K562 (cell line): Measurements from ENCODE around the gene LRRK1. TPM values are rescaled to one million over a fixed set of nuclear protein-coding genes. Genes with fewer than 3 reads are reported as not detected.

ENCODE experiments used
- ATAC-seq: fragments of 200-7000 bp; cut with Tn5 transposase; 3 replicates; pipeline ENCODE4 v1.9.1; 2020; ENCODE audit warnings: moderate library complexity
- BruUV-seq: library from RNA; stranded (reverse); fragments of 400-500 nt; replicated peaks from 2 replicates; lab custom pipeline; 2021; lab: Mats Ljungman, UMichigan
- CTCF ChIA-PET: fragments of 300-600 bp; formaldehyde crosslinking; extraction: SDS; loops from one replicate; lab custom pipeline; 2021; ENCODE audit warnings: low intra/inter-chr PET ratio; lab: Yijun Ruan, JAX
- POLR2A ChIA-PET: fragments of 300-600, 350-650 bp; sonication (Branson Sonifier 250); formaldehyde crosslinking; extraction: SDS; loops from one replicate; lab custom pipeline; 2021; ENCODE audit warnings: antibody characterized with exemption, inconsistent platforms; lab: Yijun Ruan, JAX
- DNase-seq, 4 experiments: peaks; one replicate each; pipeline versions ENCODE4 v3.0.0 to v3.0.0-alpha.2; 2011 to 2018; ENCODE audit warnings: low spot score in 3 of 4, mixed read lengths in 3 of 4; ENCODE audit errors: extremely low read depth in 1 of 4
- FAIRE-seq: peaks from 2 replicates; lab custom pipeline; 2011; peaks lifted over from hg19 to GRCh38; lab: Jason Lieb, UNC
- H2AFZ ChIP-seq: 2 replicates; pipeline ENCODE4 v1.6.0; 2011; ENCODE audit warnings: low read depth, low read length, control low read depth, inconsistent platforms
- H3K27ac ChIP-seq: fragments of 200-600 bp; 3 replicates; pipeline ENCODE4 v1.8.0; 2011; ENCODE audit warnings: low read depth, mild to moderate bottlenecking, control low read depth, inconsistent platforms, low read length, moderate library complexity, mixed read lengths; ENCODE audit errors: extremely low read depth
- H3K27me3 ChIP-seq, 2 experiments: fragments of 300-600 bp in 1 of 2; 2 replicates in 1 of 2; 3 replicates in 1 of 2; pipeline versions ENCODE4 v1.6.0 to v1.8.0; 2011; ENCODE audit warnings: inconsistent platforms in 2 of 2, low read length in 2 of 2, mild to moderate bottlenecking in 1 of 2, mixed read lengths in 1 of 2, moderate library complexity in 1 of 2; ENCODE audit not compliant: control insufficient read depth in 2 of 2, insufficient read depth in 2 of 2
- H3K36me3 ChIP-seq: fragments of 300-600 bp; 3 replicates; pipeline ENCODE4 v1.8.0; 2011; ENCODE audit warnings: mild to moderate bottlenecking, low read length, inconsistent platforms; ENCODE audit not compliant: control insufficient read depth, insufficient read depth
- H3K4me1 ChIP-seq, 2 experiments: fragments of 200-600 bp in 1 of 2; replicated peaks in 1 of 2; 2 replicates in 1 of 2; 3 replicates in 1 of 2; pipeline versions ENCODE4 v1.5.1 to v1.8.0; 2011; ENCODE audit warnings: inconsistent platforms in 2 of 2, low read length in 2 of 2, mild to moderate bottlenecking in 1 of 2, mixed read lengths in 1 of 2, moderate library complexity in 1 of 2; ENCODE audit not compliant: control insufficient read depth in 2 of 2, insufficient read depth in 2 of 2
- H3K4me2 ChIP-seq: 2 replicates; pipeline ENCODE4 v1.6.1; 2011; ENCODE audit warnings: low read length, control low read depth, inconsistent platforms, mixed read lengths; ENCODE audit not compliant: insufficient read depth
- H3K4me3 ChIP-seq: fragments of 200-600 bp; sonication (generic), shearing (Covaris generic); 2 replicates; pipeline ENCODE4 v1.5.1; 2016; ENCODE audit warnings: control low read depth, inconsistent platforms
- H3K79me2 ChIP-seq: fragments of 200-600 bp; 3 replicates; pipeline ENCODE4 v1.8.0; 2011; ENCODE audit warnings: low read length, inconsistent platforms; ENCODE audit not compliant: control insufficient read depth, insufficient read depth
- H3K9ac ChIP-seq, 2 experiments: 2 replicates each; pipeline versions ENCODE4 v1.6.0 to v1.6.1; 2011; ENCODE audit warnings: low read depth in 2 of 2, low read length in 2 of 2, control low read depth in 1 of 2, inconsistent platforms in 1 of 2, mild to moderate bottlenecking in 1 of 2, mixed read lengths in 1 of 2; ENCODE audit not compliant: insufficient read depth in 1 of 2
- H3K9me1 ChIP-seq: one replicate; pipeline ENCODE4 v1.6.0; 2011; ENCODE audit warnings: inconsistent platforms, mild to moderate bottlenecking, low read length, moderate library complexity; ENCODE audit not compliant: control insufficient read depth, insufficient read depth
- H3K9me3 ChIP-seq: replicated peaks from 2 replicates; pipeline ENCODE4 v1.5.1; 2011; ENCODE audit warnings: low read depth, low read length, inconsistent platforms; ENCODE audit not compliant: control insufficient read depth, insufficient read depth
- H4K20me1 ChIP-seq: replicated peaks from 2 replicates; pipeline ENCODE4 v1.6.1; 2011; ENCODE audit warnings: low read length, inconsistent platforms, mixed read lengths; ENCODE audit not compliant: control insufficient read depth, insufficient read depth
- ATF1 ChIP-seq, 2 experiments: fragments of 450-650 bp in 1 of 2; IDR thresholded peaks; 2 replicates each; pipeline ENCODE4 v1.6.1; 2016; ENCODE audit warnings: missing compliant biosample characterization in 1 of 2, missing genetic modification characterization in 1 of 2
- DPF2 ChIP-seq: fragments of 450-650 bp; IDR thresholded peaks from 2 replicates; pipeline ENCODE4 v1.6.1; 2016
- MEF2D ChIP-seq: conservative IDR thresholded peaks from 2 replicates; pipeline ENCODE4 v1.6.1; 2016; ENCODE audit warnings: low read depth, missing genetic modification characterization, missing compliant biosample characterization
- RCOR1 ChIP-seq, 2 experiments: IDR thresholded peaks; 2 replicates each; pipeline ENCODE4 v1.6.1; 2012; ENCODE audit warnings: low read depth in 2 of 2, low read length in 2 of 2, borderline replicate concordance in 1 of 2, improper control_type of control experiment in 1 of 2
- YBX1 ChIP-seq: fragments of 450-650 bp; IDR thresholded peaks from 2 replicates; pipeline ENCODE4 v1.7.1; 2016; ENCODE audit warnings: mild to moderate bottlenecking
- ZKSCAN1 ChIP-seq: fragments of 150-350 bp; IDR thresholded peaks from 2 replicates; pipeline ENCODE4 v1.6.1; 2016; ENCODE audit warnings: low read depth, low read length
- in situ Hi-C: fragments of 300-500 bp; cut with MboI; formaldehyde crosslinking; loops from 4 replicates; pipeline ENCODE4 v1.15.0; 2018; ENCODE audit warnings: inconsistent platforms, mixed read lengths
- intact Hi-C: fragments of 100-400 bp; cut with micrococcal nuclease; formaldehyde crosslinking; loops from 2 replicates; pipeline ENCODE4 v1.14.2; 2022
- polyA plus RNA-seq, 8 experiments: library from polyadenylated mRNA; depleted of rRNA in 4 of 8; stranded (reverse) in 5 of 8; unstranded in 3 of 8; fragments of >200 nt; fragmentation: Nextera tagmentation in 2 of 8; fragmentation: Illumina TruSeq in 1 of 8; extraction: Ambion mirVana in 2 of 8; extraction: Trizol in 1 of 8; gene quantifications; 2 replicates each; pipeline versions ENCODE4 v1.2.1 to v1.2.3, GENCODE V29; 2011 to 2014; ENCODE audit warnings: inconsistent platforms in 1 of 8, missing spikeins in 1 of 8
- total RNA-seq, 7 experiments: library from RNA; depleted of rRNA in 6 of 7; stranded (reverse); fragments of >200 nt in 6 of 7; fragmentation: Illumina TruSeq in 2 of 7; extraction: Trizol in 2 of 7; gene quantifications; 2 replicates each; pipeline versions ENCODE4 v1.2.1 to v1.2.3, GENCODE V29; 2011 to 2021; ENCODE audit warnings: low replicate concordance in 1 of 7
- TF ChIP-seq, protein P1 (sequence below): sonication (generic); formaldehyde crosslinking; IDR thresholded peaks from 2 replicates; pipeline ENCODE4 v1.8.0; 2022; ENCODE audit warnings: mild to moderate bottlenecking, missing genetic modification reagents
- TF ChIP-seq, protein P2 (sequence below), 2 experiments: fragments of 150-350 bp in 1 of 2; IDR thresholded peaks; 2 replicates each; pipeline ENCODE4 v1.6.1; 2012 to 2016; ENCODE audit warnings: low read depth in 2 of 2, low read length in 2 of 2, mild to moderate bottlenecking in 1 of 2, moderate library complexity in 1 of 2
- TF ChIP-seq, protein P3 (sequence below): fragments of 450-650 bp; conservative IDR thresholded peaks from 2 replicates; pipeline ENCODE4 v1.6.1; 2016; ENCODE audit warnings: missing genetic modification characterization, low read depth, mild to moderate bottlenecking, missing compliant biosample characterization, moderate library complexity
- TF ChIP-seq, protein P4 (sequence below): sonication (generic); formaldehyde crosslinking; IDR thresholded peaks from 2 replicates; pipeline ENCODE4 v1.8.0; 2022; ENCODE audit warnings: mild to moderate bottlenecking, missing genetic modification reagents
- TF ChIP-seq, protein P5 (sequence below), 2 experiments: fragments of 250-450 bp in 1 of 2; fragments of 450-650 bp in 1 of 2; sonication (Bioruptor Pico) in 1 of 2; IDR thresholded peaks; 2 replicates each; pipeline versions ENCODE4 v1.6.1 to v1.8.0; 2016 to 2021; ENCODE audit warnings: mild to moderate bottlenecking in 2 of 2, moderate library complexity in 2 of 2, missing compliant biosample characterization in 1 of 2, missing genetic modification characterization in 1 of 2

Gene LRRK1
- total and polyA plus RNA-seq, 9 of the 15 experiments (the other 6 are each of a cell fraction or from before 2014, with no cell fraction given) = 0.01 to 1.5 (median 0.11) TPM

DNA sequence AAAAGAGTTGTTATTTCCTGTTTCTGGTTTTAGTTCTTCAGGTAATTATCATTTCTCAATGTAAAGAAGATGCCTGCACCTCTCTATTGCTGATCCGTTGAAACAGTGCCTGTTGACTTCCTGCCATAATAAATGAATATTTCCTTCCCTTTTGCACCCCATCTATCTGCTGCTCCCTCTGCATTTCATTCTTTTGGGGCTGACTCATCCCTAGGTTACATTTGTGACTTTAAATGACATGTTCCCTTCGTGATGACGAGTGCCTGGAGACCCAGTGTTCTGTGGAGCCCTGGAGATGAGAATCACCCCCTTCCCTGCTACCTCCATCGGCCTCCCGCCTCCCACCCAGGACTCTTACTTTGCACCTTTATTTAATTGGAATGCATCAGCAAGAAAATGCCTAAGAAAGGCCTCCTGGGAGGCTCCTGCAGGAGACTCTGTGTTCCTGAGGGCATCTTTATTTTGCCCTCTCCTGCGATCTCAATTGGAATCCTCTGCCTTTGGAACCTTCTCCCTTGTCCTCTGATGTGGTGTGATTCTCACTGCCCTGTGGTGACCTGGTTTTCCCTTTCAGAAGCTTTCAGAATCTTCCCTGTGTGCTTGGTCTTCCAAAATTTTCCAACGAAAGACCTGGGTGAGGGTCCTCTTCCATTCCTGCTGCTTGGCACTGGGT, 13.7 kb downstream of the LRRK1 start (continued):
- TF ChIP-seq, protein P1, sequence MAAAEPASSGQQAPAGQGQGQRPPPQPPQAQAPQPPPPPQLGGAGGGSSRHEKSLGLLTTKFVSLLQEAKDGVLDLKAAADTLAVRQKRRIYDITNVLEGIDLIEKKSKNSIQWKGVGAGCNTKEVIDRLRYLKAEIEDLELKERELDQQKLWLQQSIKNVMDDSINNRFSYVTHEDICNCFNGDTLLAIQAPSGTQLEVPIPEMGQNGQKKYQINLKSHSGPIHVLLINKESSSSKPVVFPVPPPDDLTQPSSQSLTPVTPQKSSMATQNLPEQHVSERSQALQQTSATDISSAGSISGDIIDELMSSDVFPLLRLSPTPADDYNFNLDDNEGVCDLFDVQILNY = no peak
- TF ChIP-seq, protein P2, sequence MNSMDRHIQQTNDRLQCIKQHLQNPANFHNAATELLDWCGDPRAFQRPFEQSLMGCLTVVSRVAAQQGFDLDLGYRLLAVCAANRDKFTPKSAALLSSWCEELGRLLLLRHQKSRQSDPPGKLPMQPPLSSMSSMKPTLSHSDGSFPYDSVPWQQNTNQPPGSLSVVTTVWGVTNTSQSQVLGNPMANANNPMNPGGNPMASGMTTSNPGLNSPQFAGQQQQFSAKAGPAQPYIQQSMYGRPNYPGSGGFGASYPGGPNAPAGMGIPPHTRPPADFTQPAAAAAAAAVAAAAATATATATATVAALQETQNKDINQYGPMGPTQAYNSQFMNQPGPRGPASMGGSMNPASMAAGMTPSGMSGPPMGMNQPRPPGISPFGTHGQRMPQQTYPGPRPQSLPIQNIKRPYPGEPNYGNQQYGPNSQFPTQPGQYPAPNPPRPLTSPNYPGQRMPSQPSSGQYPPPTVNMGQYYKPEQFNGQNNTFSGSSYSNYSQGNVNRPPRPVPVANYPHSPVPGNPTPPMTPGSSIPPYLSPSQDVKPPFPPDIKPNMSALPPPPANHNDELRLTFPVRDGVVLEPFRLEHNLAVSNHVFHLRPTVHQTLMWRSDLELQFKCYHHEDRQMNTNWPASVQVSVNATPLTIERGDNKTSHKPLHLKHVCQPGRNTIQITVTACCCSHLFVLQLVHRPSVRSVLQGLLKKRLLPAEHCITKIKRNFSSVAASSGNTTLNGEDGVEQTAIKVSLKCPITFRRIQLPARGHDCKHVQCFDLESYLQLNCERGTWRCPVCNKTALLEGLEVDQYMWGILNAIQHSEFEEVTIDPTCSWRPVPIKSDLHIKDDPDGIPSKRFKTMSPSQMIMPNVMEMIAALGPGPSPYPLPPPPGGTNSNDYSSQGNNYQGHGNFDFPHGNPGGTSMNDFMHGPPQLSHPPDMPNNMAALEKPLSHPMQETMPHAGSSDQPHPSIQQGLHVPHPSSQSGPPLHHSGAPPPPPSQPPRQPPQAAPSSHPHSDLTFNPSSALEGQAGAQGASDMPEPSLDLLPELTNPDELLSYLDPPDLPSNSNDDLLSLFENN (IDR thresholded peaks at IDR 0.05; ENCODE audit: low read depth in 2 of 2, low read length in 2 of 2) = no peak
- no peak for TF ChIP-seq DPF2

DNA sequence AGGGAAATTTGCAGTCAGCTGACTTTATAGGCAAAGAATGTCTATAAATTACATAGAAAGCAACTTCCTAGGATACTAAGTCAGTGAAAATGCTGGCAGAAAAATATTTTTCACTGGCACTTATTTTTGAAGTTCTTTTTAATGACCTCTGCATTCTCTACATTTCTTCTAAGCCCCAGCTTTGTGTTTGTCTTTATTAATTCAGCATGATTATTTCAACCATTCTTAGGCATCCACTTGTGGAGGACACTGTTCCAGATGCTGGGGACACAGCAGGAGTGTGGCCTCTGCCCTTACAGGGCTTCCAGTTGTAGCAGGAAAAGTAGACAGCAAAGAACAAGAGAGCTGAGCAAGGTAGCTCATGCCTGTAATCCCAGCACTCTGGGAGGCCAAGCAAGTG, 15.0 kb downstream of the LRRK1 start:
- Histone ChIP-seq H3K27ac (no peak overlapping the region), H3K9ac (no peak overlapping the region), H3K27me3 (peaks cover 3 to 34% of the 10 kb centered on the region in 2 experiments), H4K20me1 (no peaks in the 10 kb centered on the region), H3K79me2 (no peaks in the 10 kb centered on the region), H2AFZ (no peak overlapping the region), H3K9me1 (no peaks in the 10 kb centered on the region), H3K4me3 (no peak overlapping the region), H3K9me3 (no peaks in the 10 kb centered on the region), H3K4me2 (no peak overlapping the region), H3K4me1 (no peaks in the 10 kb centered on the region), H3K36me3 (no peaks in the 10 kb centered on the region)
- in situ Hi-C loops = no loop called here
- ChIA-PET CTCF (no interaction called here), POLR2A (no interaction called here)
- no TSS peak for BruUV-seq
- no peak for FAIRE-seq
- DNase-seq = no peak
- intact Hi-C loops = no loop called here
- ATAC-seq = no peak
- TF ChIP-seq, protein P3, sequence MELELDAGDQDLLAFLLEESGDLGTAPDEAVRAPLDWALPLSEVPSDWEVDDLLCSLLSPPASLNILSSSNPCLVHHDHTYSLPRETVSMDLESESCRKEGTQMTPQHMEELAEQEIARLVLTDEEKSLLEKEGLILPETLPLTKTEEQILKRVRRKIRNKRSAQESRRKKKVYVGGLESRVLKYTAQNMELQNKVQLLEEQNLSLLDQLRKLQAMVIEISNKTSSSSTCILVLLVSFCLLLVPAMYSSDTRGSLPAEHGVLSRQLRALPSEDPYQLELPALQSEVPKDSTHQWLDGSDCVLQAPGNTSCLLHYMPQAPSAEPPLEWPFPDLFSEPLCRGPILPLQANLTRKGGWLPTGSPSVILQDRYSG (tag) = no peak
- TF ChIP-seq MEF2D (tag) (no peak), YBX1 (no peak), ZKSCAN1 (no peak), ATF1 (CRISPR knock-in tag; IDR thresholded peaks at IDR 0.05) (no peak), ATF1 (tag; IDR thresholded peaks at IDR 0.05) (no peak), RCOR1 (IDR thresholded peaks at IDR 0.05; ENCODE audit: borderline replicate concordance in 1 of 2, low read depth in 2 of 2, low read length in 2 of 2) (no peak)
- TF ChIP-seq, protein P4, sequence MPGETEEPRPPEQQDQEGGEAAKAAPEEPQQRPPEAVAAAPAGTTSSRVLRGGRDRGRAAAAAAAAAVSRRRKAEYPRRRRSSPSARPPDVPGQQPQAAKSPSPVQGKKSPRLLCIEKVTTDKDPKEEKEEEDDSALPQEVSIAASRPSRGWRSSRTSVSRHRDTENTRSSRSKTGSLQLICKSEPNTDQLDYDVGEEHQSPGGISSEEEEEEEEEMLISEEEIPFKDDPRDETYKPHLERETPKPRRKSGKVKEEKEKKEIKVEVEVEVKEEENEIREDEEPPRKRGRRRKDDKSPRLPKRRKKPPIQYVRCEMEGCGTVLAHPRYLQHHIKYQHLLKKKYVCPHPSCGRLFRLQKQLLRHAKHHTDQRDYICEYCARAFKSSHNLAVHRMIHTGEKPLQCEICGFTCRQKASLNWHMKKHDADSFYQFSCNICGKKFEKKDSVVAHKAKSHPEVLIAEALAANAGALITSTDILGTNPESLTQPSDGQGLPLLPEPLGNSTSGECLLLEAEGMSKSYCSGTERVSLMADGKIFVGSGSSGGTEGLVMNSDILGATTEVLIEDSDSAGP = no peak
- TF ChIP-seq, protein P5, sequence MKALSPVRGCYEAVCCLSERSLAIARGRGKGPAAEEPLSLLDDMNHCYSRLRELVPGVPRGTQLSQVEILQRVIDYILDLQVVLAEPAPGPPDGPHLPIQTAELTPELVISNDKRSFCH (CRISPR knock-in tag; IDR thresholded peaks at IDR 0.05) = no peak
- TF ChIP-seq, protein P5 (tag; IDR thresholded peaks at IDR 0.05) = no peak
